HG03108 (cell line): ENCODE data around the gene NEMP1.
"Not testable (repeated sequence)": the region's sequence is repeated elsewhere in the genome, so short reads cannot be mapped to it uniquely, and the experiment has no call there.

Experiments used
- ATAC-seq: cut with Tn5 transposase; IDR thresholded peaks from one replicate; pipeline ENCODE4 v1.9.1; 2021; ENCODE audit warnings: moderate library complexity; ENCODE audit not compliant: unreplicated experiment

Gene NEMP1

DNA sequence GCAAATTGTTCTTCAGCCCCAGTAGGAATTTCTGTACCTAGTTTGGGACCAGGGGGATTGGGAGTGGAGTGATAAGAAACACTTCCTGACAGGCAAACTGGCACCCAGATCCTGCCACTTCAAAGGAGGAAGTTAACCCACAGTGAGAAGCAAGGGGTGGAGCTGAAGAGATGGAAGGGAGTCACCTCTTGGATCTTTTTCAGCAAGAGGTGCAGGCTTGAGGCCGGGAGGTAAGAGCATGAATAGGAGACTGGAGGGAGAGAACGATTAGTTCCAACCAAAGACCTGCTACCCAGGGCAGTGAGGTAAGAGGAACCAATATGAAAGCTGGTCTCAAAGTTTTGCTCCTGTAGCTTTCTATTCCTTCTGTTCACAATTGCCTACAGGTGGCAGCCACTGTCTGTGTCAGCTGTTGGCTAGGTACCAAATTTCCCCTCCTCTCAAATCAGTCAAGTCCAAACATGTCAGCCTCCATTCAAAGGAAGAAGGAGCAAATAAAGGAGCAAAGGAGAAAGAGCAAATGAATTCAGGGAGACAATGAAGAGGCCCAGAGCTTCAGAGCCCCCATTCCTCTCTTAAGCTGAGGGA is 47.4 kb downstream of the NEMP1 start:
- no peak for ATAC-seq

DNA sequence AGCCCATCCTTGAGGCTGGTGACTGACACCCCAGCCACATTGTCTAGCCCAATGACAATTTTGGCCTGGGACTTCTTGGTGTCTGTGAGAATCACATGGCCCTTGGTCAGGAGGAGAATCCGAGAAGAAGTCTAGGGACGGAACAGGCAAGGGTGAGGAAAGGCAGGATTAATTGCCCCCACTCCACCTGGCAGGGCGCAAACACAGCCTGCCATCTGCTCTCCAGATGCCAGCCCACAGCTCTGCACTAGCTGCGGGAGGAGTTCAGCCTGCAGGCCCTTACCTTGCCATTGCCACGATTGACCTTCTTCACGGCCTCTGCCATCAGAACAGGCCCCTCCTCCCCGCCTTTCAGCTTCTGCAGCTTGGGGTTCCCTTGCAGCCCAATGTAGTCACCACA is 49.1 kb downstream of the NEMP1 start:
- ATAC-seq: no peak

DNA sequence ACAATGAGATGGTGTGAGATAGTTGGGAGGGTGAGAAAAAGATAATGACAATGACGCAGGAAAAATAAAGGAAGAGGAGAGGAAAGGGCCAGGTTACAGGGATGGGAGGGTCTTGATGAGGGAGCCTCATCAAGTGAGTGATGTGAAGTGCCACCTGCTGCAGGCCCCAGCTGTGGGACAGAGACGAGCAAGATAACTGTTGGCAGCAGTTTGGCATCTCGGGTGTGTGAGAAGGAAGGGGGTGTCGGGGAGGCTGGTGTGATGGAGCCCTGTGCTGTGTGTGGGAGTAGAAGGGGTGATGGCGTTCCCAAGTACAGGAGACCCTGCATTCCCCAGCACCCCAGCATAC is 50.8 kb downstream of the NEMP1 start:
- ATAC-seq: no peak

DNA sequence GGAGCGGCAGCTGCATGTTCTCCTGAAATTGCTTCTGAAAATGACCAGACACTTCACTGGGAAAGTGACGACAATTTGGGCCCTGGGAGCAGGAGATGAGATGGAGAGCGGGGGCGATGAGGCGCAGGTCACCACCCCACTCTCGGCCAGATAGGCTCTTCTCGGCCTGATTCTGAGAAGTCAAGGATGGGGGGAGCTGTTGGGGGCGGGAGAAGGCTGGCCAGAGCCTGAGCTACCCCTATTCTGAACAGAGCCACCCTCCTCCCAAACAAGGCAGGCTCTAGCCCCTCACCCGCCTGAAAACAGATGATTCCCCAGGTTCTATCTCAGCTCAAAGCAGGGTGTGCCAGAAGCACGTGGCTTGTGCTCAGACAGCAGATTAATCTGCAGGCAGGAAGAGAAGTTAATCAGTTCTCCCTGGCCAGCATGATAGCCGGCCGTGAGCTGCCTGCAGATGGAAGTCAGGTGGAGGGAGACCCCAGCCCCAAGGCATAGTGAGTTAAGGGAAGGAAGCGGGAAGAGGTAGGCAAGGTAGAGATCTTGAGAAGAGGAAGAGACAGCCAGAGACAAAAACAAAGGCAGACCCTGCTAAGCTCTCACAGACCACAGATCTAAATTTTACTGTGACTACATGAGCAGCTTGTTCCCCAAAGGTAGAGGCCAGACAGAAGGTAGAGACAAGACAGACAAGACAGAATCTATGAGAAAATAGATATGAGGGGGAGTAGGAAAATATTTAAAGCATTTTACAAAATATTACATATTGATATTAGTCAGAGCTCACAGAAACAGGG is 51.4 kb downstream of the NEMP1 start:
- ATAC-seq: no peak

DNA sequence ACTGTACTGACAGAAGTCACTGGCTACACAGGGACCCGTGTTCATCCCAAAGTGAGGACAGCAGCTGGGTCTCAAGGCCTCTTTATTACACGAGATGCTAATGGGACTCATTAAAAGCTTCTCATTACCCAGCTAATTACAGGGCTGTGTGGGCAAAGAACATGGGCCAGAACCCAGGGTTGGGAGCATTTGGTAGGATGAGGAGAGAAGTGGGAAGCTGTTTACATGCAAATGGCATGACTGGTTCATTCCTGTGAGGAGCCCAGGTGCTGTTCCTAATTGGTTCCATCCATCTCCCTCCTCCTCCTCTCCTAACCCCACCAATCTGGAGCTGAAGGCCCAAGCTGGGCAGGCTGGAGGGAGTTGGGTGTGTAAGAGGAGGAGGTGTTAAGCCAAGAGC is 53.4 kb downstream of the NEMP1 start:
- ATAC-seq: no peak

DNA sequence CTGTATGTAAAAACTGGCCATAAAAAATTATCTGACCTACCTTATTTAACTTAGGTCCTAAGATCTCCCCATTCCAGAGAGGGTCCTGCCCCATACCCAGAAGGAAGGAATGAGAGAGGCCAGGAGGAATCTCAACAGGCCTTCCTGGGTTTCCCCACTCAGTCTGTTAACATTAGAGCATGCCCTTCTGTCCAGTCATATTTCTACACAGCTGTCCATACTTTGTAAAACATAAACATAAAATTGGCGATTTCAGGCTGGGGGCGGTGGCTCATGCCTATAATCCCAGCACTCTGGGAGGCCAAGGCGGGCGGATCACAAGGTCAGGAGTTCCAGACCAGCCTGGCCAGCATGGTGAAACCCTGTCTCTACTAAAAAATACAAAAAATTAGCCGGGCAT is 56.3 kb downstream of the NEMP1 start:
- ATAC-seq: not testable (repeated sequence)

DNA sequence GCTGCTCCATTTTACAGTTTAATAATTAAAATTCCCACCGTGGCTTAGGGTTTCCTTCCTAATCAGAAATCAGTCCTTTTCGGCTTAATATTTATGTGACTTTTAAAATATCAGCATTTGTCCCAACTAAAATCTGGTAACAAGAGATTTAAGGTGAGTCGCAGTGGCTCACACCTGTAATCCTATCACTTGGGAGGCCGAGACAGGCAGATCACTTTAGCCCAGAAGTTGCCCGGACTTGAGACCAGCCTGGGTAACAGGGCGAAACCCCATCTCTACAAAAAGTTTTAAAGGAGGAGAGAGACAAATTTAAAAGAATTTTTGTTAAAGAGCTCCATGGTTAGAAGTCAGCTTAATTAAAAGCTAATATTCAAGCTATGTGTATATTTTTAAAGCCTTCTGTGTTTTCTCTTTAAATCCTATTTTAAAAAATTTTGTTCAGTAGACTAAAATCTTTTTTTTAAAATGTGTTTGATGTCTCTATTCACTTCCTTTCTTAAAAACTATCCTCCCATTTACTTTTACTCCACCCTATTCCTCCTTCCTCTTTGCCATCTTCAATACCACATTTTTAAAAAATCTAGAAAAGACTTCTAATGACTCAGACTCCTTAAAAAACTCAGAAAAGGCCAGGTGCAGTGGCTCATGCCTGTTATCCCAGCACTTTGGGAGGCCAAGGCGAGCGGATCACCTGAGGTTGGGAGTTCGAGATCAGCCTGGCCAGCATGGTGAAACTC is 58.4 kb downstream of the NEMP1 start:
- no peak for ATAC-seq

DNA sequence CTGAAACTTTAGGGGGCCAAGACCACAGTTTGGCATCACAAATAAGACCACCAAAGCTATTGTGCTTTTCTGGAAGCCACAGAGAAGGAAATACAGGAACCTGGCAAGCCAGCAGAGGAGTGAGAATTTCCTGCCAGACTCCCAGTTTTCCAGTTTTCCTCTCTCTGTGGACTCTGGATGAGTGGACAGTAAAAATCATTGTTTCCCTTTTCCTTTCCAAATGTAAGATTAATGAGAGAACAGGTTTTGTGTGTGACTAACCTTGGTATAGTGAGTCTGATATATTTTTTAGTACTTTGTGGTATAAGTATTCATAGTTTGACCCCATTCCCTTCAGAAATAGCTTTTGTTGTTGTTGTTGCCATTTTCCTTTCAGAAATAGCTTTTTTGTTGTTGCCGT is 59.7 kb downstream of the NEMP1 start:
- no peak for ATAC-seq

DNA sequence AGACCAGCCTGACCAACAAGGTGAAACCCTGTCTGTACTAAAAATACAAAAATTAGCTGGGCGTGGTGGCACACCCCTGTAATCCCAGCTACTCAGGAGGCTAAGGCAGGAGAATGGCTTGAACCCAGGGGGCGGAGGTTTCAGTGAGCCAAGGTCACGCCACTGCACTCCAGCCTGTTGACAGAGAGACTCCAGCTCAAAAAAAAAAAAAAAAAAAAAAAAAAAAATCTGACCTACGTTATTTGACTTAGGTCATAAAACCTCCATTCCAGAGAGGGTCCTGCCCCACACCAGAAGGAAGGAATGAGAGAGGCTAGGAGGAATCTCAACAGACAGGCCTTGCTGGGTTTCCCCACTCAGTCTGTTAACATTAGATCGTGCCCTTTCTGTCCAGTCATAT is 60.2 kb downstream of the NEMP1 start:
- ATAC-seq: not testable (repeated sequence)

DNA sequence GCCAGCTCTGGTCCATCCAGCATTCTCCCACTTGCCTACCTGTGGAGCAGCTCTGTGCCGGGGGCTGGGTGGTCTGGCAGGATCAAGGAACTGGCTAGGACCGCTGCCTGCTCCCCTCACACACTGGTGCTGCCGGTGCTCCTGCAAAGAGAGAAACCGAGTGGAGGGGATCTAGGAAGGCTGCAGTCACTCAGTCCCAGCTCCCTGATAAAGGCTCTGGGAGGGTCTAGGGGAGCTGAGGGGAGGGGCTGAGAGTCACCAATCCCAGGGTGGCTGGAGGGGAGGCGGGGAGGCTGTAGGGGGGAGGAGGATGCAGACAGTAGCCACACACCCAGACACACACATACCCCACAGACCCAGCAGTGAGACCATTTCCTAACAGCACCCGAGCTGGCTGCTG is 62.2 kb downstream of the NEMP1 start, which contains the start of gene TAC3:
TSS of gene TAC3 (minus strand) at position 182 of the 400 bp plus-strand sequence. CDS start 732 bp downstream, outside the sequence.
- ATAC-seq: no peak

DNA sequence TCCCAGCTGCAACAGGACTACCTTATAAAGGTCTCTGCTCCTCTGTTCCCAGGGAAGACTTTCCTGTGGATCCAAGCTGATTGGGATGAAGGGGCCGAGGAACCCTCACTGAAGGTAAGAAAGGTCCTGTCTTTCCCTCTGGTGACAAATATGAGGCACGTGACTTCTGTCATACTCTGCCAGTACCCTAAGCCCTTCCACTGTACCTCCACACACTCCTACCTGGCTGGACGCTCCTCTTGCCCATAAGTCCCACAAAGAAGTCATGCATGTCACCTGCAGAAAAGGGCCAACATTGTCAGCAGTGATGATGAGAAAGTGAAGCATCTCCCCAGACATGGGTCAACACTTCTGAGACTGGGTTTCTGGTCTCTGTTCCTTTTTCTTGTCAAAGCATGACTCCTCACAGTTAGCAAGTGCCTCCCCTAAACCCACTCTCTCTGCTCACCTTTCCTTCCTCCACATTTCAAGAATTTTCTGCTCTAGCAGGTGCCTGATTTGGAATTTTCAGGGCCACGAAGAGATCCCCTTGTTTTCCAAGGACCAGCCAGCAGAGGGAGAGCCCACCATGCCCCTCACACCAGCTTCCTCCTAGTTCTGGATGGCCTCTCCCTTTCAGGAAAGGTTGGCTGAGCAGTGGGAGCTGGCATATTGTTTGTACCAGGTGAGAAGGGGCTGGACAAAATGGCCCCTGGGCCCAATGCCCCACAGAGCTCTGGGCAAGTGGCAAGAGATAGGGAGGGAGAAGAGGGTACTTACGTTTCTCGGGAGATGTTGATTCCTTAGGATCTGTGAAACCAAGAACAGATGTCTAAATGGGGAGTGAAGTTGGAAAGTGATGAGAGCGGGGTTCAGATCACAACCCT is 65.8 kb downstream of the NEMP1 start:
- ATAC-seq: peak; percentile 87

DNA sequence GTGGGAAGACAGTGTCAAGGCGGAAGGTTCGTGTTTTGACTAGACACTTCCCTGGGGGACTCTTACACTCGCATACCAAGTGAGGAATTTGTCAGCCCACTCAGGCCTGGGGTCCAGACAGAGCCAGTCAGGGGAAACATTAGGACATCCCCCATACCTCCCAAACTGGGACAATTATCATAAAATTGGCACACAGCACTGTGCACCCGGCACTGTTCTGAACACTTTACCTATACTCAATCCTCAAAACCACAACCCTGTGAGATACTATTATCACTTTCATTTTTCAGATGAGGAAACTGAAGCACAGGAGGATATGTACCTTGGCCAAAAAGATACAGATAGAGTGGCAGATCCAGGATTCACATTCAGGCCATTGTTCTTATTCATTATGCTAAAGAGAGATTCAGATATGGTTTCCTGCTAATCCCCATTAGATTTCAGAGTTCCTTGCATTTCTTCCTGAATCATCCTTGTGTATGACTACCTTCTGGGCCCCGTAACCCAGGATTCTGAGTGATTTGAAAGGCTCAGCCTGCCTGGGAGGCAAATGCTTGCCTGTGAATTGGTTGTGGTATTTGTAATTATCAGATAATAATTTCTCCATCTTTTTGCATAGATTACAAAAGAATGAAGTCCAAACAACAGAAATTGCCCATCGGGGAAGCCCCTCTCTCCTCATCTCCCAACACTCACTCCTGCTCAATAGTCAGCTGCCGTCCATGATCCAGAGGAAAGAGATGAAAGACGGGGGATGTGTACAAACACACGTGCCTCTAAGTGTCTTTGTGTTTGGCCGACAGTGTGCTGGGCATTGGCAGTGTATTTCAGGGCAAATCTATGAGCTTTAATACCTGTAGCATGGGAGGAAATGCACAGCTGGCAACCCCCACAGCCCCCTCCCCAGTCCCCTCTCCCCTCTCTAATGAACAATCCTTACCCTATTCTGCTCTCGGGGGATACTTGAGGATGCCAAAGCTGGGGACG is 66.9 kb downstream of the NEMP1 start:
- no peak for ATAC-seq

DNA sequence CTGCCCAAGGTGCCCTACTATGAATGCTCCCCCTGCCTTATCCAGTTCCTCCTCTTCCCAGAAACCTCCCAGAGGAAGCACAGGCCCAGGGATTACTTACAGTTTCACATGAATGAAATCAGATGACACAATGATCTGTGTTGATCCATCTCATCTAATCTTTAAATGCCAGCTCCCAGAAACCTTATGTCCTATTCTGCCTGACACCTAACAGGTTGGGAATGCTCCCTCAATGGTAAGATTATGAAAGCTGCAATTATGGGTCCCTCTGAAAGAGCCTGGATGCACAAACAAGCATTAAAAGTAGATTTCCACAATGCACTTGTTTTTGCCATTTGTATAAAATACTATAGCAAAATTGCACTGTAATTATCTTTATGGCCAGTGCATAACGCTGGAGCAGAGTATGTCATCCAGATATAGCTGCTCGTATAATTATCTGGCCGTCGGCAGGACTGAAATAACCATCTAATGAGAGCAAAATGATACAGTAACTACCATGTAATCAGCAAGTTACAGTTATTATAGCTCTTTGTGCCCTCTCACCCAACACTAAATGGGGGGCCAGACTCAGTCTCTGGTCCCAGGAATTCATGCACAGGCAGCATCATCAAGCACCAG is 67.9 kb downstream of the NEMP1 start:
- ATAC-seq: no peak

DNA sequence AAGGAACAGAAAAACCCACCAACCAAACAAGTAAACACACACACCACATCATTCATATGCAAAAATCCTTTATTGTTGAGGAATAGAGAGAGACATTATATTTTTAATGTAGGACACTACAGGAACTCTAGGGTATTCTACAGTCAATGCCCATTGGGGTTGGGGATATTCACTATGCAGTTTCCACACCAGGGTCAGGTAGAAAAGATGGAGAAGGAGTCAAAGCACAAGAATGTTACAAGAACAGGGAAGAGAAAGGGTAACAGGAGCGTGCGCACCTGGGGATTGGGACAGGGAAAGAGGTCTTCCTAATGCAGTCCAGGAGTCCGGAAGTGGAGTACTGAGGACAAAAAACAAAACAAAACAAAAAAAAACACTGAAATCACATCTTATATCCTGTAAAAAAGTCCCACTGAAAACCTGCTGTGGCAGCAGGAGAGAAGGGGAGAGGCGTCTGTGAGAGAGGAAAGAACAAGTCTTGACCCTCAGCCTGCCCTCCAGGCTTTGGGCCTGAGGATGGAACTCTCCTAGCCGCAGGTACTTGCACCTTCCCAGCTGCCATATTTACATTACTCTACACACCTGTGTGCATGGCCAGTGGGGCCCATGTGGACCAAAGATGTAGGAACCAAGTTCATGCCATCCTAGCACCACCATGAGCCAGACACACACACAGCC is 68.5 kb downstream of the NEMP1 start:
- no peak for ATAC-seq

DNA sequence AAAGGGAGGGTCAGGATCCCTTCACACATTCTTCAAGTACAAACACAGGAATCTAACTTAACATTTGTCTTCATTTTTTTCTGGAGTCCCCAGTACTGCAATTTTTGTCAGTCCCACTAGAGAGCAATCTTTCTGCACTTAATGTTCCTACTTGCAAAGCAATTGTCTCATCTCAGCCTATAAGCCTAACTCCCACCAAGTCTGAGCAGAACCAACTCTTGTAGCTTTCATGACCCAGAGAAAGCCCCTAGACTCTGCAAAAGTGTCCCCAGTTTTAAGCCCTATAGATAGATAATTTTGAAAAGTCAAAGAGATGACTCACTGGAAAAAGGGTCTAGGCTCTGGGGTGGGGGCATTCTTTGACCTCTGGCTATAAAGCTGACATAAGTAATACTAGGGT is 70.4 kb downstream of the NEMP1 start:
- no peak for ATAC-seq

DNA sequence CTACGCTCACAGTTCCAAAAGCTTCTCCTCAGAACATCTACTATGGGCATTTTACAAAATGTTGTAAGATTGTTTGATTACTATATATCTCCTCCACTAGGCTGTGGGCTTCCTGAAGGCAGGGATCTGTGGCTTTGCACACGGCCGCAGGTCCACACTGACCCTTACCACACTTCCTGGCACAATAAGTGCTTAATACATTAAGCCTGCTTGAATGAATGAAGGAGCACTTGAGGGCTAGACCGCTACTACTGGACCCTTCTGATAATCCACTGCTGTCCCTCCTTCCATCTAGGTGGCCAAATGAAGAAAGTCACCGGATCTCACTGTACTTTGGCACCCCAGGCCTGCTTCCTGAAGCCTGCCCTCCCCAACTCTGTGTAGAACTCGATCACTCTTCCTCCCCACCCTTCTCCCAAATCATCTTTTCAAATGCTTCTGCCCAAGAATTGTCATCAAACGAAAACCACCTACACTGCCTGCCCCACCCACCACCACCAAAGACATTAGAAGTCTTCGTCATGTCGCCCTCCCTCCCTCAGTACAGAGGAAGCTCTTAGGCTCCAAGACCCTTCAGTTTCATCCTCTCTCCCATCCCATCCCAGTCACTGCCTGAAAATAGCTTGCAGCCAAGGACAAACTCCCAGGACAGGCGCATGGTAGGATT is 71.6 kb downstream of the NEMP1 start:
- ATAC-seq: no peak

DNA sequence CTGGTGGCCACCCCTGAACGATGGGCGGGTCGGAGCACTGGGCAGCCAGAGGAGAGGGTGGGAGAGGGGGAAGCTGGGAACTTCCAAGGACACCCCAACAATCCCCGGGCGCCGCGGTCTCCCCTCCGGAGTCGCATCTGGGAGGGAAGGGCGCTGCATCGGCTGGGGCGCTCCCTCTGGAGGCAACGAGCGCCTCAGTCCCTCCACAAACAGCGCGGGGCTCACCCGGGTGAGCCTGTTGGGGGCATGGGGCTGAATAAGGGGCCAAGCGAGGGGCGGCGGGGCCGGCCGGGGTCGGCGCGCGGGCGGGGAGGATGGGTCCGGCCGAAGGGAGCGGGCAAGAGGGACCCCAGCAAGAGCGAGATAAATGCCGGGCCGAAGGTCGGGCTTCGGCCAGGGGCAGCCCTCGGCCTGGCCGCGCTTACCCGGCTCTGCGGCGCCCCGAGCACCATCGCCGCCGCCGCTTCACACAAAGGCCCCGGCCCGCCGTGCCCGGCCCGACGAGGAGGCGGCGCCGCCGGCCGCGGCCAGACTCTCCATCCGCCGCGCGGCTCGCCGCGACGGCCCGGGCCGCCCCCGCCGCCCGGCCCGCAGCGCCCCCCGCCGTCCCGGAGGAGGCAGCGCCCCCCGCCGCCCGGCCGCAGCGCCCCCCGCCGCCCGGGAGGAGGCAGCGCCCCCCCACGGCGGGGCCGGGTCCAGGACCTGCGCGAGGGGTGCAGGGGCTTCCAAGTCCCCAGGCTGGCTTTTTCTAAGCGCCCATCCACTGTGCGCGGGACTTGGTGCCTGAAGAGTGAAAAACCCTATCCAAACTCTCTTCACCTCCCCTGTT is 72.4 kb downstream of the NEMP1 start, which contains the start of gene ZBTB39:
TSS of gene ZBTB39 (minus strand) at position 567 of the 829 bp plus-strand sequence. CDS start 1,629 bp downstream, outside the sequence.
- ATAC-seq: peak; percentile 60
